ENCODE measurements around the gene TEX38.
"Not testable (repeated sequence)": the region's sequence is repeated elsewhere in the genome, so short reads cannot be mapped to it uniquely, and the experiment has no call there.

Gene TEX38

GRCh38 chr1:46687921-46688509 is 16.4 kb downstream of the TEX38 start:
- DNase-seq (ENCODE audit: low spot score): no peak

- no peak for DNase-seq (ENCODE audit: low spot score)
Measured at GRCh38 chr1:46689356-46689755, 17.7 kb downstream of the TEX38 start.

- no peak for DNase-seq (ENCODE audit: low spot score)
Measured at GRCh38 chr1:46689897-46690296, 18.2 kb downstream of the TEX38 start.

GRCh38 chr1:46690931-46691421 is 19.3 kb downstream of the TEX38 start:
- peak; percentile 65 for DNase-seq (ENCODE audit: low spot score)

- DNase-seq (ENCODE audit: low spot score): peak; percentile 32
Measured at GRCh38 chr1:46691997-46692790, 20.5 kb downstream of the TEX38 start.

- DNase-seq (ENCODE audit: low spot score): no peak
Measured at GRCh38 chr1:46692811-46693770, 21.4 kb downstream of the TEX38 start.

GRCh38 chr1:46694676-46695075 is 23.0 kb downstream of the TEX38 start:
- not testable (repeated sequence) for DNase-seq (ENCODE audit: low spot score)

- no peak for DNase-seq (ENCODE audit: low spot score)
Measured at GRCh38 chr1:46697053-46697452, 25.4 kb downstream of the TEX38 start.

GRCh38 chr1:46699666-46700065 is 28.0 kb downstream of the TEX38 start:
- DNase-seq (ENCODE audit: low spot score): no peak

- no peak for DNase-seq (ENCODE audit: low spot score)
Measured at GRCh38 chr1:46703927-46704641, 32.4 kb downstream of the TEX38 start.

GRCh38 chr1:46705408-46705807 is 33.8 kb downstream of the TEX38 start:
- DNase-seq (ENCODE audit: low spot score): no peak

GRCh38 chr1:46708121-46708520 is 36.5 kb downstream of the TEX38 start:
- no peak for DNase-seq (ENCODE audit: low spot score)

- DNase-seq (ENCODE audit: low spot score): no peak
Measured at GRCh38 chr1:46714976-46715375, 43.3 kb downstream of the TEX38 start.

GRCh38 chr1:46717654-46718053 is 46.0 kb downstream of the TEX38 start:
- DNase-seq (ENCODE audit: low spot score): no peak

- DNase-seq (ENCODE audit: low spot score): no peak
Measured at GRCh38 chr1:46718340-46718726, 46.7 kb downstream of the TEX38 start.

- DNase-seq (ENCODE audit: low spot score): peak; percentile 90
Measured at GRCh38 chr1:46718727-46719622, 47.3 kb downstream of the TEX38 start, which contains the start of gene EFCAB14. EFCAB14 (minus strand) TSS chr1:46719114; CDS start chr1:46718087, 1,027 bp downstream.

- no peak for DNase-seq (ENCODE audit: low spot score)
Measured at GRCh38 chr1:46719689-46720088, 48.0 kb downstream of the TEX38 start.

GRCh38 chr1:46720319-46720718 is 48.7 kb downstream of the TEX38 start:
- DNase-seq (ENCODE audit: low spot score): not testable (repeated sequence)

- no peak for DNase-seq (ENCODE audit: low spot score)
Measured at GRCh38 chr1:46721204-46721603, 49.5 kb downstream of the TEX38 start.

- DNase-seq (ENCODE audit: low spot score): no peak
Measured at GRCh38 chr1:46721686-46722205, 50.1 kb downstream of the TEX38 start.

Measured in putamen (tissue), 1 donor.